Stimulated activated CD8-positive, alpha-beta memory T cell treated with anti-CD3 and anti-CD28 coated beads, Interleukin-7, amount 100 ng/mL, for 48 hours (primary cell): Measurements from ENCODE around the gene ZNF212.

Experiments used
- DNase-seq, 2 donors: peaks; one replicate each; pipeline ENCODE4 v3.0.0-alpha.2; 2020; ENCODE audit warnings: low read depth in 1 of 2; ENCODE audit errors: extremely low read depth in 1 of 2

Gene ZNF212

GRCh38 chr7:149239345-149240143, at the start of gene ZNF212:
Gene ZNF212, plus strand, starts transcription at chr7:149239651. Its CDS starts 128 bp downstream, at chr7:149239779.
- peak; percentile 73 to 86 for DNase-seq

GRCh38 chr7:149191851-149192250, 47.6 kb upstream of the ZNF212 start:
- DNase-seq: no peak

- no peak for DNase-seq
These were observed 44.7 kb upstream of the ZNF212 start for GRCh38 chr7:149194799-149195179.

- DNase-seq: peak; percentile 68 to 79
These were observed 44.0 kb upstream of the ZNF212 start, which contains the start of gene ZNF282 for GRCh38 chr7:149195180-149196150. Gene ZNF282, plus strand, starts transcription at chr7:149195546. Its CDS starts 44 bp downstream, at chr7:149195590.

GRCh38 chr7:149196151-149196704, 43.2 kb upstream of the ZNF212 start:
- no peak for DNase-seq

- DNase-seq: no peak
These were observed 42.7 kb upstream of the ZNF212 start for GRCh38 chr7:149196705-149197171.

GRCh38 chr7:149197675-149198074, 41.8 kb upstream of the ZNF212 start:
- no peak for DNase-seq

- DNase-seq: no peak
These were observed 41.2 kb upstream of the ZNF212 start for GRCh38 chr7:149198161-149198816.

GRCh38 chr7:149199234-149199995, 40.0 kb upstream of the ZNF212 start:
- no peak for DNase-seq

- DNase-seq: peak in 1 of 2 donors; percentile 50
These were observed 36.6 kb upstream of the ZNF212 start for GRCh38 chr7:149202831-149203231.

- DNase-seq: no peak
These were observed 33.6 kb upstream of the ZNF212 start for GRCh38 chr7:149205690-149206381.

GRCh38 chr7:149207324-149208035, 32.0 kb upstream of the ZNF212 start:
- DNase-seq: no peak

- peak; percentile 59 to 88 for DNase-seq
These were observed 29.8 kb upstream of the ZNF212 start for GRCh38 chr7:149209518-149210269.

- no peak for DNase-seq
These were observed 28.9 kb upstream of the ZNF212 start for GRCh38 chr7:149210551-149210950.

- no peak for DNase-seq
These were observed 25.3 kb upstream of the ZNF212 start for GRCh38 chr7:149214020-149214720.

- DNase-seq: no peak
These were observed 23.0 kb upstream of the ZNF212 start for GRCh38 chr7:149216402-149216801.

GRCh38 chr7:149217570-149217969, 21.9 kb upstream of the ZNF212 start:
- no peak for DNase-seq
